ENCODE measurements around the gene SERPINF2. TPM values are rescaled to one million over a fixed set of nuclear protein-coding genes. Genes with fewer than 3 reads are reported as not detected.

Gene SERPINF2
- total and polyA plus RNA-seq, 3 donors from 2014 or later: 15.3 to 41.9 (median 31.7) TPM

DNA sequence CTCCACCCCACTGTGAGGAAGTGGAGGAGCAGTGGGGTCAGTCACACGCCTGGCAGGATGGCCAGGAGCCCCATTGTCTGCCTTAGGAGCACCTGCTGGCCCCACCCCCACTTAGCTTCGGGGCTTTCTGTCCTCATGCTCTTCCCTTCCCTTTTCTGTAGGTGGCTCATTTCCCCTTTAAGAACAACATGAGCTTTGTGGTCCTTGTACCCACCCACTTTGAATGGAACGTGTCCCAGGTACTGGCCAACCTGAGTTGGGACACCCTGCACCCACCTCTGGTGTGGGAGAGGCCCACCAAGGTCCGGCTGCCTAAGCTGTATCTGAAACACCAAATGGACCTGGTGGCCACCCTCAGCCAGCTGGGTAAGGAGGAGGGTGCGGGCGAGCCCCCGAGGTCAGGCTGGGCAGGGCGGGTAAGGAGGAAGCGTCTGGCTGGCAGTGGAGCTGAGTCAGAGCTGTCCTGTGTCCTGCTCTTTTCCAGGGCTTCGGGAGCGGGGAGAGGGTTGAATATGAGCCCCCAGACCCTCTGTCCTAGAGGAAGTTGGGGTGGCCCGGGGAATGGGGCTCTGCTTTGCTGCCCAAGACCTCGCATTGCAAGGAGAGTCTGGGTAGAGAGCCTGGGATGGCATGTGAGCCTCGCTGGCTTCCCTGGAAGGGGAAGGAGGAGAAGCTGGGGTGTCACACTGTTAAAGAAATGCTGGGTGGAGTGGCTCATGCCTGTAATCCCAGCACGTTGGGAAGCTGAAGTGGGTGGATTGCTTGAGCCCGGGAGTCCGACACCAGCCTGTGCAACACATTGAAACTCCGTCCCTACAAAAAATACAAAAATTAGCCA lies 10.0 kb downstream of the SERPINF2 start:
- Histone ChIP-seq H3K36me3 (ENCODE audit: low read depth, missing control alignments) (no peaks in the 10 kb centered on the region), H3K27ac (peak overlapping the region; percentile 7 to 56), H3K4me3 (no peak overlapping the region), H3K9me3 (no peaks in the 10 kb centered on the region), H3K4me1 (peaks cover 26% of the 10 kb centered on the region), H3K27me3 (no peaks in the 10 kb centered on the region)
- TF ChIP-seq POLR2A (IDR thresholded peaks at IDR 0.05): no peak
- TF ChIP-seq CTCF (IDR thresholded peaks at IDR 0.05): no peak
- peak; percentile 50 for DNase-seq
- intact Hi-C loops (cut with DNase I; ENCODE audit: low total_unique reads): no loop called here
- 60 to 75% methylated on average over 14 to 18 of the region's 18 CpGs for WGBS, 2 donors

DNA sequence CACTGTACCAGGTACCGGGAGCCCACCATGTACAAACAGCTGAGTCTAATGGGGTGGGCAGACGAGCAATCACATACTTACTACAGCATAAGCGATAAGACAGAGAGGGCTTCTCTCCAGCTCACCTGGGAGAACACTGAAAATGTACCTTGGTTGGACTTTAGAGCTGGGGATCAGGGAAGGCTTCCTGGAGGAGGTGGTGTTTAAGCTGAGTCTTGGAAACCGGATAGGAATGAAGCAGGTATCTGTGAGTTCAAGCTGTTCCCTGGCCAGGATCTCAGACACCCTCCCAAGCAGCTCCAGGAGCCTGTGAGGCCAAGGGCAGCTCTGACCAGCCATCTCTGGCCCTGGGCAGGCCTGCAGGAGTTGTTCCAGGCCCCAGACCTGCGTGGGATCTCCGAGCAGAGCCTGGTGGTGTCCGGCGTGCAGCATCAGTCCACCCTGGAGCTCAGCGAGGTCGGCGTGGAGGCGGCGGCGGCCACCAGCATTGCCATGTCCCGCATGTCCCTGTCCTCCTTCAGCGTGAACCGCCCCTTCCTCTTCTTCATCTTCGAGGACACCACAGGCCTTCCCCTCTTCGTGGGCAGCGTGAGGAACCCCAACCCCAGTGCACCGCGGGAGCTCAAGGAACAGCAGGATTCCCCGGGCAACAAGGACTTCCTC lies 11.2 kb downstream of the SERPINF2 start:
- Histone ChIP-seq H3K4me3 (no peak overlapping the region), H3K9me3 (no peaks in the 10 kb centered on the region), H3K27me3 (no peaks in the 10 kb centered on the region), H3K27ac (peak overlapping the region; percentile 74 to 76), H3K4me1 (peaks cover 25% of the 10 kb centered on the region), H3K36me3 (ENCODE audit: low read depth, missing control alignments) (no peaks in the 10 kb centered on the region)
- DNase-seq: no peak
- WGBS, 2 donors: 81 to 86% methylated on average over 18 to 23 of the region's 23 CpGs
- intact Hi-C loops (cut with DNase I; ENCODE audit: low total_unique reads): no loop called here
- TF ChIP-seq POLR2A (IDR thresholded peaks at IDR 0.05) (no peak), CTCF (IDR thresholded peaks at IDR 0.05) (no peak)

DNA sequence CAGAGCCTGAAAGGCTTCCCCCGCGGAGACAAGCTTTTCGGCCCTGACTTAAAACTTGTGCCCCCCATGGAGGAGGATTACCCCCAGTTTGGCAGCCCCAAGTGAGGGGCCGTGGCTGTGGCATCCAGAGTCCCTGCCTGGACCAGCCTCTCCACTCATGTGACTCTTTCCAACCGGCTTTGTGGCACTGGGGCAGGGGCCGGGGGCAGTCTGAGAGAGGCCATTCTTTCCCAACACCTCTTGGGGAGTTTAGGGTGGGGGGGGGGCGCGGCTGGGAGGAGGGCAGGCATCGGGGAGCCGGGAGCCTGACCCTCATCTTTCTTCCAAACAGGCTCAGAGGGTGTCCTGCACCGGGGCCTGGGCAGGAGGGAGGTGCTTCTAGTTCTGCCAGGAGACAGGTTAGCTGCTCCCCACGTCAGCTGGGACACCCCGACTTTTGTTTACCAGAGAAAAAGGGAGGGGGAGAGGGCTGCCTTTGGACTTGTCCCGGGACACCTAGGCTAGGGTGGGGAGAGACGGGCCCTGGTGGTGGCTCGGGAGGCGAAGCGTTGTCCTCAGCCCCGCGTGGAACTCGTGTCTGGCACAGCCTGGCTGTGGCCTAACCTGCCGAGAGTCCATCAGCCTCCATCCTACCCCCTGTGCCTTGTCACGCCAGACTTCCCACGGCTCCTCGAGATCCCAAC lies 11.9 kb downstream of the SERPINF2 start:
- intact Hi-C loops (cut with DNase I; ENCODE audit: low total_unique reads): no loop called here
- Histone ChIP-seq H3K27me3 (no peaks in the 10 kb centered on the region), H3K36me3 (ENCODE audit: low read depth, missing control alignments) (no peaks in the 10 kb centered on the region), H3K9me3 (no peaks in the 10 kb centered on the region), H3K4me1 (peaks cover 25% of the 10 kb centered on the region), H3K27ac (peak overlapping the region; percentile 74 to 76), H3K4me3 (no peak overlapping the region)
- no peak for DNase-seq
- 82 to 85% methylated on average over 23 to 25 of the region's 25 CpGs for WGBS, 2 donors
- TF ChIP-seq POLR2A (IDR thresholded peaks at IDR 0.05) (no peak), CTCF (IDR thresholded peaks at IDR 0.05) (no peak)

DNA sequence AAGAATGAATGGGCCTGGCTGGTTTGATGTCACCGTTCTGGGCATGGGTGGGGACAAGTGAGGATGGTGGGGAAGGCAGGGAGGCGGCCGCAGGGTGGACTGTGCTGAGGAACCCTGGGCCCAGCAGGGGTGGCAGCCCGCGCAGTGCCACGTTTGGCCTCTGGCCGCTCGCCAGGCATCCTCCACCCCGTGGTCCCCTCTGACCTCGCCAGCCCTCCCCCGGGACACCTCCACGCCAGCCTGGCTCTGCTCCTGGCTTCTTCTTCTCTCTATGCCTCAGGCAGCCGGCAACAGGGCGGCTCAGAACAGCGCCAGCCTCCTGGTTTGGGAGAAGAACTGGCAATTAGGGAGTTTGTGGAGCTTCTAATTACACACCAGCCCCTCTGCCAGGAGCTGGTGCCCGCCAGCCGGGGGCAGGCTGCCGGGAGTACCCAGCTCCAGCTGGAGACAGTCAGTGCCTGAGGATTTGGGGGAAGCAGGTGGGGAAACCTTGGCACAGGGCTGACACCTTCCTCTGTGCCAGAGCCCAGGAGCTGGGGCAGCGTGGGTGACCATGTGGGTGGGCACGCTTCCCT lies 12.7 kb downstream of the SERPINF2 start:
- DNase-seq: no peak
- TF ChIP-seq CTCF (IDR thresholded peaks at IDR 0.05) (no peak), POLR2A (IDR thresholded peaks at IDR 0.05) (no peak)
- intact Hi-C loops (cut with DNase I; ENCODE audit: low total_unique reads): no loop called here
- H3K27me3 ChIP-seq: no peaks in the 10 kb centered on the region
- no peaks in the 10 kb centered on the region for H3K36me3 ChIP-seq (ENCODE audit: low read depth, missing control alignments)
- H3K9me3 ChIP-seq: no peaks in the 10 kb centered on the region
- no peak overlapping the region for H3K4me3 ChIP-seq
- 64 to 68% methylated on average over 6 to 20 of the region's 20 CpGs for WGBS, 2 donors
- peak overlapping the region; percentile 74 to 76 for H3K27ac ChIP-seq
- peaks cover 30% of the 10 kb centered on the region for H3K4me1 ChIP-seq
